RWPE2 (cell line): ENCODE data around the gene PRR3.
A peak's percentile ranks its signal among the peaks of the same experiment; 100 is the strongest.

Experiments used
- ATAC-seq: fragments of 200-7000 bp; cut with Tn5 transposase; 3 replicates; pipeline ENCODE4 v1.9.1; 2021; ENCODE audit warnings: low read depth
- DNase-seq: peaks from one replicate; pipeline ENCODE4 v3.0.0-alpha.2; 2020; ENCODE audit warnings: low spot score
- H3K27ac ChIP-seq: fragments of 450-650 bp; 2 replicates; pipeline ENCODE4 v1.5.1; 2017; ENCODE audit warnings: mild to moderate bottlenecking; ENCODE audit not compliant: poor library complexity, severe bottlenecking
- H3K27me3 ChIP-seq: fragments of 250-450 bp; sonication (Bioruptor Pico); 2 replicates; pipeline ENCODE4 v1.5.1; 2021; ENCODE audit warnings: mild to moderate bottlenecking, moderate library complexity; ENCODE audit not compliant: insufficient read depth, poor library complexity, severe bottlenecking
- H3K36me3 ChIP-seq: fragments of 250-450 bp; sonication (Bioruptor Pico); 2 replicates; pipeline ENCODE4 v1.5.1; 2020; ENCODE audit warnings: low read depth, mild to moderate bottlenecking, moderate library complexity
- H3K4me1 ChIP-seq: fragments of 250-450 bp; sonication (Bioruptor Pico); 2 replicates; pipeline ENCODE4 v1.5.1; 2021; ENCODE audit warnings: mild to moderate bottlenecking, moderate library complexity; ENCODE audit not compliant: insufficient read depth, poor library complexity, severe bottlenecking
- H3K4me3 ChIP-seq: fragments of 250-450 bp; sonication (Bioruptor Pico); 2 replicates; pipeline ENCODE4 v1.5.1; 2021; ENCODE audit warnings: mild to moderate bottlenecking, moderate library complexity; ENCODE audit not compliant: severe bottlenecking
- H3K9me3 ChIP-seq: fragments of 250-450 bp; sonication (Bioruptor Pico); 2 replicates; pipeline ENCODE4 v1.5.1; 2021; ENCODE audit warnings: mild to moderate bottlenecking, moderate library complexity; ENCODE audit not compliant: severe bottlenecking
- CTCF ChIP-seq: fragments of 450-650 bp; IDR thresholded peaks from one replicate; pipeline ENCODE4 v1.5.1; 2017; ENCODE audit warnings: mild to moderate bottlenecking, moderate library complexity; ENCODE audit not compliant: poor library complexity, severe bottlenecking

The PRR3 gene

DNA sequence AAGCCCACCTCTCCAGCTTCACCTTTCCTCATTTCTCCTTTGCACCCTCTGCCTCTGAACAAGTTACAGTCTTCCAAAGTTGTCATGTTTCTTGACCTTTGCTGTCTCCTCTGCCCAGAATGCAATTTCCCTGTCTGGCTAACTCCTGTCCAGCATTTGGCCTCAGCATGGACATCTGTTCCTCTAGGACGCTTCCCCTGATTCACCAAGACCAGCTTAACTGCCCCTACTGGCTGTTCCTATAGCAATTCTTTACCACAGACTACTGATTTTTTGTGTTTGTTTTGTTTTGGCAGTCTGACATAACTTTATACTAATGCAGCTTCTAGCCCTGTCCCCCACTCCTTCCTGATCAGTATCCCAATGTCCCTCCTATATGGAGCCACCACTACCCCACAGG is 14.2 kb upstream of the PRR3 start:
- Histone ChIP-seq H3K9me3 (no peaks in the 10 kb centered on the region), H3K27me3 (no peaks in the 10 kb centered on the region), H3K4me1 (no peaks in the 10 kb centered on the region), H3K27ac (no peak overlapping the region), H3K4me3 (no peak overlapping the region), H3K36me3 (peaks cover 15% of the 10 kb centered on the region)
- DNase-seq (no peak), ATAC-seq (no peak)
- no peak for TF ChIP-seq CTCF

DNA sequence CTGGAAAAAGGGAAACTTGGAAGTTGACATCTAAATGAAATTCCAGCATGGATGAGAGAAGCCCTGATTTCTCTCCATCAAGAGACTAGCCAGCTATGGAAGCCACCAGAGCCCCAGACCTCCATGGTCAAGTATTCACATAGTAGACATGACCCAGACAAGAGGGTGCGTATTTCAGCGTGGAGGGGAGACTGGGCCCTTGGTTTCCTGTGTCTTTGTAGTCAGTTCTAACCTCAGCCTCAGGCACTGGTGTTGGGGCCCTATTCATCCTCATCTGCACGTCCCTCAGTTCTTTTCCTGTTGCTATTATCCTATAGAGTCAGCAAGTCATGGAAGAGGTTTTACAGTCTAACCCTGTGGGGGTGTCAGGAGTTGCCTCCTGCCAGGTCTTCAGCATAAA is 13.3 kb upstream of the PRR3 start:
- no peaks in the 10 kb centered on the region for H3K4me1 ChIP-seq
- DNase-seq (no peak), ATAC-seq (no peak)
- no peak overlapping the region for H3K27ac ChIP-seq
- no peaks in the 10 kb centered on the region for H3K27me3 ChIP-seq
- H3K4me3 ChIP-seq, result no peak overlapping the region
- TF ChIP-seq CTCF, result no peak
- H3K36me3 ChIP-seq, result peaks cover 22% of the 10 kb centered on the region
- no peaks in the 10 kb centered on the region for H3K9me3 ChIP-seq

DNA sequence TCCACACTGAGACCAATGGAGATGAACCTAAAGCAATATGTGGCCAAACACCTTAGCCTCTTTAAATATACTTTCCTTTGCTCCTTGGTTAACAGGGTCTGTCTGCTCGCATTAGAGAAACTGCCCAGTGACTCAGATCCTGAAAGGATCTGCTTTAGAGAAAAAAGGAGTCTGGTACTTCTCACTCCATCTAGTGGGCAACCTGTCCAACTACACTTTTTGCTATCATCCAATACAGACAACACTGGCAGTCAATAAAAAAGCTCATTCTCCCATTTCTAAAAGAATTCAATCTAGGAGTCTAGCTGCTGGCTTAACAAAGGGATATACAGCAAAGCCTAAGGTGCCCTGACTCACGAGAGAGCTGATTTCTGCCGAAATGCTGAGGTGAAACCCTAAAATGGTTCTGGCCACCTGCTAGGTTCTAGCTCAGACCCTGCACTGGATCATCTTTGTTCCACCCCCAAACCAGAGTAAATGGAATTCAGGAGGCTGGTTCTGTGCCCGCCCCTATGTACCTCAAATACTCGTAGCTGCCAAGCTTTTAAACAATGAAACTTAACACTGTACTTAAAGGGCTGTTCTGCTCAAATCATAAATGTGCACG is 12.3 kb upstream of the PRR3 start:
- no peak overlapping the region for H3K27ac ChIP-seq

DNA sequence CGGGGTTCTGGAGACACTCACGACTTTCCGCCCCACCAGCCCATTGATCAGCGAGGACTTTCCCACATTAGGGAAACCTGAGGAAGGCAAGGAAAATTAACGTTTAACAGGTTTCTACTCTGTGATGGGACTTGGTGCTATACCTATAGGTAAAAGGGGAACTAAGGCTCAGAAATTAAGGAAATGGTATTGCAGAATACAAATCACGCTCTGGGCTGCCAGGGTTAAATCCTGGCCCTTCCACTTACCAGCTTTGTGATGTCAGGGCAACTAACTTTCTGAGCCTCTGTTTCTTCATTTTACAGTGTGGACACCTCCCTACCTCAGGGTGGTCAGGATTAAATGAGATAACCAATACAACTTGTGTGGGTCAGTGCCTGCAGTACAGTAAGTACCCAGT is 9.6 kb upstream of the PRR3 start:
- Histone ChIP-seq H3K4me3 (no peak overlapping the region), H3K27ac (no peak overlapping the region), H3K27me3 (no peaks in the 10 kb centered on the region), H3K4me1 (no peaks in the 10 kb centered on the region), H3K9me3 (no peaks in the 10 kb centered on the region), H3K36me3 (peaks cover 54% of the 10 kb centered on the region)
- no peak for ATAC-seq
- DNase-seq, result no peak
- no peak for TF ChIP-seq CTCF

More for the DNA sequence above, 12.3 kb upstream of the PRR3 start:
- no peaks in the 10 kb centered on the region for H3K9me3 ChIP-seq
- peak; percentile 86 for ATAC-seq
- H3K4me3 ChIP-seq, result no peak overlapping the region
- H3K4me1 ChIP-seq, result no peaks in the 10 kb centered on the region
- TF ChIP-seq CTCF, result peak; percentile 87
- no peaks in the 10 kb centered on the region for H3K27me3 ChIP-seq
- H3K36me3 ChIP-seq, result peaks cover 28% of the 10 kb centered on the region
- DNase-seq, result no peak

GRCh38 chr6:30548375-30548774 is 8.7 kb upstream of the PRR3 start:
- H3K27me3 ChIP-seq, result no peaks in the 10 kb centered on the region
- no peak overlapping the region for H3K4me3 ChIP-seq
- no peak overlapping the region for H3K27ac ChIP-seq
- DNase-seq (no peak), ATAC-seq (no peak)
- TF ChIP-seq CTCF, result no peak
- no peaks in the 10 kb centered on the region for H3K4me1 ChIP-seq
- H3K36me3 ChIP-seq, result peaks cover 64% of the 10 kb centered on the region
- no peaks in the 10 kb centered on the region for H3K9me3 ChIP-seq
